Cardiac septum (tissue), 1 donor: ENCODE data around the gene PIP4K2A. TPM values are rescaled to one million over a fixed set of nuclear protein-coding genes. Genes with fewer than 3 reads are reported as not detected.
"Not testable (repeated sequence)": the region's sequence is repeated elsewhere in the genome, so short reads cannot be mapped to it uniquely, and the experiment has no call there.

ENCODE experiments used
- DNase-seq: peaks from one replicate; pipeline ENCODE4 v3.0.0-alpha.2; 2020; ENCODE audit warnings: low spot score
- intact Hi-C: fragments of 100-400 bp; cut with DNase I; formaldehyde crosslinking; loops from one replicate; pipeline ENCODE4 v1.14.0; 2022
- total RNA-seq: library from RNA; stranded (reverse); fragmentation: NEBNext Ultra II Directional; extraction: Animal tissue kit (Norgen Biotek cat#: 25700); gene quantifications from one replicate; pipeline ENCODE4 v1.2.1, GENCODE V29; 2021
- donor health status: DM: no; HTN: no; CAD: no.

Gene PIP4K2A
- total RNA-seq, 1 donor from 2014 or later = 20.0 TPM

GRCh38 chr10:22722626-22723169, 8.3 kb upstream of the PIP4K2A start:
- intact Hi-C loops = no loop called here
- no peak for DNase-seq

- DNase-seq = no peak
- intact Hi-C loops = no loop called here
Observed at GRCh38 chr10:22720667-22721066, 6.3 kb upstream of the PIP4K2A start.

DNA sequence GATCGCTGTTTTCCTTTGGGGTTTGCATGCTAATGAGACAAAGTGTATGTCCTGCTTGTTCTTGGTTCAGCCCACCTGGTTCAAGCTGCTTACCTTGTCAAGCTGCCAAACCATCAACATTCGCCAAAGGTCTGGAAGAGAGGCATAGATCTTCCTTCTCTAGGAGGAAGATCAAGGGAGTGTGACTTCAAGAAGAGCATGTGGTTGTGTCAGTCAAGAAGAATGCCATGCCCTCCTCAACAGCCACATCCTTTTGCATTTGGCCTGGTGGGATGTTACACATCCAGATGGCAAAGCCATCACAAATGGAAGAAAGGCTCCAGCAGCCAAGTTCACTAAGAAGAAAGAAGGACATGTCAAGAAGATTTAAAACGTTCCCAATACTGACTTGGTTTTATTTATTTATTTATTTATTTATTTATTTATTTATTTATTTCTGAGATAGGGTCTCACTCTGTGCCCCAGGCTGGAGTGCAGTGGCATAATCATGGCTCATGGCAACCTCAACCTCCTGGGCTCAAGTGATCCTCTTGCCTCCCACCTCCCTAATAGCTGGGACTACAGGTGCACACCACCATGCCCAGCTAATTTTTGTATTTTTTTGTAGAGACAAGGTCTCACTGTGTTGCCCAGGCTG, 5.1 kb upstream of the PIP4K2A start:
- intact Hi-C loops = loop anchor here (10.0 kb wide), 2 partner anchors 105 to 125 kb away; no protein-coding TSS in a partner anchor
- DNase-seq = no peak

DNA sequence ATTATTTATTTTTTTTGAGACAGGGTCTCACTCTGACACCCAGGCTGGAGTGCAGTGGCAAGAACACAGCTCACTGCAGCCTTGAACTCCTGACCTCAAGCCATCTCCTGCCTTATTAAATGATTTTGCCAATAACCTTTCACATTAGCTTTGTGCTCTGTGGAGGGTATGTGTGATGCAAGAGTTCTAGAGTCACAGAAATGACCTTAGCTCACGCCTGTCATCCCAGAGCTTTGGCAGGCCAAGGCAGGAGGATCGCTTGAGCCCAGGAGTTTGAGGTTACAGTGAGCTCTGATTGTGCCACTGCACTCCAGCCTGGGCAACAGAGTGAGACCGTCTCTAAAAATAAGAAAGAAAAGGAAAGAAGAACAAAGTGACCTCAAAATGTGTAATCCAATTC, 4.3 kb upstream of the PIP4K2A start:
- intact Hi-C loops = loop anchor here (10.0 kb wide), 2 partner anchors 104 to 126 kb away; no protein-coding TSS in a partner anchor
- DNase-seq = not testable (repeated sequence)

GRCh38 chr10:22717728-22718127, 3.4 kb upstream of the PIP4K2A start:
- intact Hi-C loops = loop anchor here (10.0 kb wide), 2 partner anchors 103 to 127 kb away; no protein-coding TSS in a partner anchor
- DNase-seq = no peak

GRCh38 chr10:22716943-22717342, 2.6 kb upstream of the PIP4K2A start:
- intact Hi-C loops = loop anchor here (10.0 kb wide), 2 partner anchors 102 to 128 kb away; no protein-coding TSS in a partner anchor

DNA sequence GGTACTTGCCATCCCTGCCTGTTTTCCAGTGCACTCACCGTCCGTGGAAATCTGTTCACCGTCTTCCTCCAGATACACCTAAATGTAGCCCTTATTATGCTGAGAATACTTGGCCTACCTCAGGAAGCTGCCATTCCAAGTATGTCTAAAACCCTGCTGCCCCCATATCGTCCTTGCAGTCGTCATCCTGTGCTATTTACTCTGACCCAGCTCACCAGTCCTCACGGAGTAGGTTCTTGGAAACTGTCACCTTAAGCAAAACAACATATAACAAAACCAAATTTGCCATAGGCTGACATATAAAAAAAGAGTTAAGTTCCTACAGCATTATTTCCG, 880 bp upstream of the PIP4K2A start:
- intact Hi-C loops = loop anchor here (10.0 kb wide), 2 partner anchors 100 to 130 kb away; no protein-coding TSS in a partner anchor
- no peak for DNase-seq

More at GRCh38 chr10:22716943-22717342, 2.6 kb upstream of the PIP4K2A start:
- DNase-seq = no peak

- no peak for DNase-seq
- intact Hi-C loops = loop anchor here (10.0 kb wide), 2 partner anchors 99 to 131 kb away; no protein-coding TSS in a partner anchor
Observed at GRCh38 chr10:22713853-22714478, 412 bp downstream of the PIP4K2A start.

DNA sequence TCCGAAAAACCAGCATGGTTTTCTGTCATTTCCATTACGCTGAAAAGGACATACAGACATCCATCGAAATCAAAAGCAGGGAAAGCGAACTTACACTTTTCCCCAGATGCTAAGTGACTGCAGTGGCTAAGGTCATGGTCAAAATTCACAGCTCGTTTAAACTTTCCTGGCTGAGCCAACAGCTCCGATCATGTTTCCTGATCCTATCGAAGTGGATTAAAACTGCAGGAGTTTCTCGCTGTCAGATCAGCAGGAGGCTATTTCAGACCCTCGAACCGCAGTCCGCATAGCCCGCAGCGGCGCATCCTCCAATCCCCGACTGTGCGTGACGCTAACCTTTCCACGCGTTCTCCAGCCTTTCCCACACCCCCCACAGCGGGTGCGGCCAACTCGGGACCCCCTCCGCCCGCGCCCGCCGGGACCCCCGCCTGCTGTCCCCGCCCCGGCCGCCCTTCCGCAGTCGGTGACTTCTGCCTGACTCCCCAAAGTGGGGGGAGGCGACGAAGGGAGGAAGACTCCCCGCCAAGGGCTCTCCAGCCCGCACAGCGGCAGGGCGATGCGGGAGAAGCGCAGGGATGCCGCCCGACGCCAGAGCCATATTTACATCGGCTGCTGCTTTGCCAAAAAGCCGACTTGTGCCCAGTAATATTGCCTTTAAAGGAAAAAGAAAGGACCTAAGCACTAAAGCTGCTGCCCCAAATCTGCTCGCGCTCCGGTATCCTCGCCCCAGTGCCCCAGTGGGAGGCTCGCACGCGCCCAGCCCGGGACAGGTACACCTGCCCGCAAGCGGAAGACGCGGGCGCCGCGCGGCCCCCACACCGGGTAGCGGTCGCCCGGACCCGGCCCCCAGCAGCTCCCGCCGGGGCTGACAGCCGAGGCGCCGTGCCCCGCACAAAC, 1.2 kb downstream of the PIP4K2A start:
- DNase-seq = no peak
- intact Hi-C loops = loop anchor here (10.0 kb wide), 2 partner anchors 98 to 132 kb away; no protein-coding TSS in a partner anchor

DNA sequence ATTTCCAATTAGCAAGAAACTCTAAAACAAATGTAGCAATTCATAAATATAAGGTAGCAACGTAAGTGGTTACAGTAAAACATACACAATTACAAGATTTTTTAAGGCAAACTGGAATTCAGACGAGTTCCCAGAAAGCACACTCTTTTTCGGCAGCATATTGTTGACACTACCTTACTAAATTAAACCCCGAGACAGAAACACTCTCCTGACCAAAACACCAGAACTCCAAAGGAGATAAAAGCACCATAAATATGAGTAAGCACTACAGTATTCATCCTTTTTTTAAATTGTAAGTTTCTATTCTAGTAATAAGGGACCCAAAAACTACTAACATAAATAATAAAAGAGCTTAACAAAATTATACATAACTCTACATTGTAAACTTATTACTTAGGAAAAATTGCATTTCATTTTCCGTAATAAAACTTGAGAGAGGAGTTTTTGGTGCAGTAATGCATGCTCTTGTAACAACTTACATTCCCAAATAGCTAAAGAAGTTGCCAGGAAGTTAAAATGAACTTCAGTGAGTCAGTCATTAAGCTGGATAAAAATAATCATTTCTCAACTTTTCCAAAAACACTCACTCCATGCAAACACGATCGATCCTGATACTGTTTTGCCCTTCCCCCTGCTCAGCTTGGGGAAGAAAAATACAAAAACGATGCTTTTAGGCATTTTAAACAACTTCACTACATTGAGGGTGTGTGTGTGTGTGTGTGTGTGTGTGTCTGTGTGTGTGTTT, 2.0 kb downstream of the PIP4K2A start:
- intact Hi-C loops = loop anchor here (10.0 kb wide), 2 partner anchors 98 to 132 kb away; no protein-coding TSS in a partner anchor
- DNase-seq = no peak

GRCh38 chr10:22711373-22711772, 3.0 kb downstream of the PIP4K2A start:
- intact Hi-C loops = loop anchor here (10.0 kb wide), 2 partner anchors 97 to 133 kb away; no protein-coding TSS in a partner anchor
- DNase-seq = no peak

GRCh38 chr10:22710139-22710745, 4.1 kb downstream of the PIP4K2A start:
- no peak for DNase-seq
- intact Hi-C loops = loop anchor here (10.0 kb wide), 2 partner anchors 95 to 135 kb away; no protein-coding TSS in a partner anchor

DNA sequence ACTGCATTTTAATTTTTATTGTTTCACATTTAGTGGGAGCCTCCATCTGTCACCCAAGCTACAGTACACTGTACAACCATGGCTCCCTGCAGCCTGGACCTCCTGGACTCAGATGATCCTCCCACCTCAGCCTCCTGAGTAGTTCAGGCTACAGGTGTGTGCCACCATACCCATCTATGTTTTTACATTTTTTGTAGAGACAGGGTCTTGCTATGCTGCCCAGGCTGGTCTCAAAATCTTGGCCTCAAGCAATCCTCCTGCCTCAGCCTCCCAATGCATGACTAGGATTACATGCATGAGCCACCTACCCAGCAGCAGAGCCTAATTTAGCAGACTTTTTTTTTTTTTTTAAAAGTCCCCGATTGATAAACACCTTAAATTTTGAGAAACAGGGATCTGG, 5.6 kb downstream of the PIP4K2A start:
- intact Hi-C loops = no loop called here

DNA sequence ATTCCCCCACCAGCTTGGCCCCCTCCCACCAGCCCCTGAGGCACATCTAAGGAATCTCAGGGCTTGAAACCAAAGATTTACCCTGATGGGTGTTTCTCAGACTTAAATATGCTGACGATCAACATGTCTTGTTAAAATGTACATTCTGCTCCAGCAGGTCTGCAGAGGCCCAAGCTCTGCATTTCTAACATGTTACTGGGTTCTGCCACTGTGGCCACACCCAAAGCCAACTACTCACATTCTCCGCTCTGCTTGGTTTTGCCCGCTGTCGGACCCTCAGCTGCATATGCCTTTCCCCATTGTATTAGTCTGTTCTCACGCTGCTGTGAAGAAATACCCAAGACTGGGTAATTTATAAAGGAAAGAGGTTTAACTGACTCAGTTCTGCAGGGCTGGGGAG, 8.9 kb downstream of the PIP4K2A start:
- intact Hi-C loops = no loop called here
- no peak for DNase-seq

More for the DNA sequence above, 5.6 kb downstream of the PIP4K2A start:
- DNase-seq = no peak

- intact Hi-C loops = no loop called here
- no peak for DNase-seq
Observed at GRCh38 chr10:22704942-22705341, 9.4 kb downstream of the PIP4K2A start.

- intact Hi-C loops = no loop called here
- DNase-seq = no peak
Observed at GRCh38 chr10:22704471-22704911, 9.9 kb downstream of the PIP4K2A start.

GRCh38 chr10:22702348-22702747, 12.0 kb downstream of the PIP4K2A start:
- no peak for DNase-seq

DNA sequence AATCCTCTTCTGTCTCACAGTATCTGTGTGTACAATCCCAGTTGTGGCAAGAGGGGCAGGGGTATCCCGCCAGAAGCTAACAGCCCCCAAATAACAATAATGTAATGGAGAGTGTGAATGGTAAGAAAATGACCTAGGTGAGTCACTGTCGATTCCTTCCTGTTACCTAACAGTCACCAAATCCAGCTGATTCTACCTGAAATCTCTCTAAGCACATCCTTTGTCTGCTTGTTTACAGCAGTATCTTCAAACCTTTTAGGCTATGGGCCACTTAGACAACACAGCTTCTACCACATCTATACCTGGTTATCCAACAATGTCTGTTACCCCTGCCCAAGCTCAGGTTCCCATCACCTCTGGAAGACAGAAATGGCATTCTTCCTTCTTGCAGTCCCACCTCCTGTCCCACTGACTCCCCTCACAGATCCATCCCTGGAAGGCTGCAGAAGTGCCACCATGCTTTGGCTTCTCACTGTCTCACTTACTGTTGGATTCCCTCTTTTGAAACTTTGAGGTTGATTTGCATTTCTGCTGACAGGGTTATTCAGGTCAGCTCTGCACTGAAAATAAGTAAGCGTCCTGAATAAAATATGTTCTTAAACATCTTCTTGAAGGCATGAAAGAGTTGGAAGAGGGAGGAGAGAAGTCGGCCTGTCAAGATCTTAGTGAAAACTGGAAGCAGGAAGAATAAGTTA, 13.1 kb downstream of the PIP4K2A start:
- intact Hi-C loops = no loop called here
- DNase-seq = no peak

More at GRCh38 chr10:22702348-22702747, 12.0 kb downstream of the PIP4K2A start:
- intact Hi-C loops = no loop called here
